HT-29 (cell line): ENCODE measurements around the gene GAA. TPM values are rescaled to one million over a fixed set of nuclear protein-coding genes. Genes with fewer than 3 reads are reported as not detected.

Source experiments
- DNase-seq: peaks from one replicate; pipeline ENCODE4 v3.0.0-alpha.2; 2015; ENCODE audit warnings: low spot score
- total RNA-seq: library from RNA; depleted of rRNA; stranded (reverse); fragments of >200 nt; shearing (Covaris generic); gene quantifications from 2 replicates; pipeline ENCODE4 v1.2.3, GENCODE V29; 2014; rRNA removed

GAA gene
- total RNA-seq = 5.8 and 6.4 TPM in 2 replicates

DNA sequence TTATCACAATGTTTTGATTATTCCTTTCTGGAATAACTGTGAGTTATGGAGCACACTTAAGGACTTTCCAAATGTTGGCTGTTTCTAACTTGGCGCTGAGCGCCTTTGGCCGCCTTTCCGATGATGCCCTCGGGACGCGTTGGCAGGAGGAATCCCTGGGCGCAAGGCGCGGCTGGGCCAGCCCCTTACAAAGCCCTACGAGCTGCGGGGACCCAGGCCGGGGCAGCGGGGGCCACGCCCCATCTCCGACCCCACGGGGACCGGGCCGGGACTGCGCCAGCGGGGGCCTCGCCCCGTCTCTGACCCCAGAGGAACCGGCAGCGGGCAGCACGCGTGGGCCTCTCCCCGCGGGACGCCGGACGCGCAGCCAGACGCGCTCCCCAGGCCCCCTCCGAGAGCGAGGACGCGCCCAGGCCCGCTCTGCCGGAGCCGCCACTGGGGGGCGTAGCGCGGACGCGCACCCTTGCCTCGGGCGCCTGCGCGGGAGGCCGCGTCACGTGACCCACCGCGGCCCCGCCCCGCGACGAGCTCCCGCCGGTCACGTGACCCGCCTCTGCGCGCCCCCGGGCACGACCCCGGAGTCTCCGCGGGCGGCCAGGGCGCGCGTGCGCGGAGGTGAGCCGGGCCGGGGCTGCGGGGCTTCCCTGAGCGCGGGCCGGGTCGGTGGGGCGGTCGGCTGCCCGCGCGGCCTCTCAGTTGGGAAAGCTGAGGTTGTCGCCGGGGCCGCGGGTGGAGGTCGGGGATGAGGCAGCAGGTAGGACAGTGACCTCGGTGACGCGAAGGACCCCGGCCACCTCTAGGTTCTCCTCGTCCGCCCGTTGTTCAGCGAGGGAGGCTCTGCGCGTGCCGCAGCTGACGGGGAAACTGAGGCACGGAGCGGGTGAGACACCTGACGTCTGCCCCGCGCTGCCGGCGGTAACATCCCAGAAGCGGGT, at the start of gene GAA:
GAA (plus strand) TSS at position 571 of the 935 bp plus-strand sequence. CDS start 3,006 bp downstream, outside the sequence.
- DNase-seq = peak; percentile 76

GRCh38 chr17:80051681-80052080, 49.7 kb upstream of the GAA start:
- DNase-seq = no peak

DNA sequence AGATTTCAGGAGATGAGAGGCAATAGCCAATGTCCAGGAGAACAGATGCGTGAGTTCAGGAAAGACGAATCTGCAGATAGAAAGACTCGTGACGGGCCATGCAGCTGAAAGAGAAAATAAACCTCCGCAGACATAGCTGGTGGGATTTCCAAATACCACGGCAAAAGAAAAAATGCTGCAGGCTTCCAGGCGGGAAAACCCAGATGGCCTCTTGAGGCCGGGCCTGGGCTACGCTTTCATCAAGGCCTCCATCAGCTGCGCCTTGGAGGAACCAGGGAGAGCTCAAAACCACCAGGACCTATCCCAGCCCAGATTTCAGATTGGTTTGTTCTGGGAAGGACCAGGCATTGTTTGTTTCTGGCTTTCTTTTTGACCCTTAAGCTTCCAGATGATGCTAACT, 48.3 kb upstream of the GAA start:
- no peak for DNase-seq

- no peak for DNase-seq
Observed at GRCh38 chr17:80055597-80055996, 45.8 kb upstream of the GAA start.

GRCh38 chr17:80058311-80058955, 42.9 kb upstream of the GAA start:
- DNase-seq = no peak

GRCh38 chr17:80060644-80061043, 40.7 kb upstream of the GAA start:
- no peak for DNase-seq

DNA sequence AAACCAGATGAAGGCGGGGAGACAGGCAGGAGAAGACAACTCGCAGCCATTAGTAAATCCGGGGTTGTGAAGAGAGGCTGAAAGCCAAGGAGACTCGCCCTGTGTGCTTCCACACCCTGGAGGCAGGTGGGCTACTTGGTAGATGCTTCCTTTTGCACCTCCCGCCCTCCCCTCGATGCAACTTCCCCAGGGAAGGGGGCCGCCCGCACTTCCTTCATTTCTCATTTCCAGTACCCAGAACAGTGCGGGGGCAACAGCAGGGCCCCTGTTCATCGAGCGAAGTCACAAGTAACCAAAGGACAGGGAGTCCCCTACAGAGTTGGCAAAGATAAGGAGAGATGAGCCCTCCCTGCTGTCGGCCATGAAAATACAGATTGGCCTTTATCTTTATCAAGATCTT, 40.0 kb upstream of the GAA start:
- DNase-seq = no peak

DNA sequence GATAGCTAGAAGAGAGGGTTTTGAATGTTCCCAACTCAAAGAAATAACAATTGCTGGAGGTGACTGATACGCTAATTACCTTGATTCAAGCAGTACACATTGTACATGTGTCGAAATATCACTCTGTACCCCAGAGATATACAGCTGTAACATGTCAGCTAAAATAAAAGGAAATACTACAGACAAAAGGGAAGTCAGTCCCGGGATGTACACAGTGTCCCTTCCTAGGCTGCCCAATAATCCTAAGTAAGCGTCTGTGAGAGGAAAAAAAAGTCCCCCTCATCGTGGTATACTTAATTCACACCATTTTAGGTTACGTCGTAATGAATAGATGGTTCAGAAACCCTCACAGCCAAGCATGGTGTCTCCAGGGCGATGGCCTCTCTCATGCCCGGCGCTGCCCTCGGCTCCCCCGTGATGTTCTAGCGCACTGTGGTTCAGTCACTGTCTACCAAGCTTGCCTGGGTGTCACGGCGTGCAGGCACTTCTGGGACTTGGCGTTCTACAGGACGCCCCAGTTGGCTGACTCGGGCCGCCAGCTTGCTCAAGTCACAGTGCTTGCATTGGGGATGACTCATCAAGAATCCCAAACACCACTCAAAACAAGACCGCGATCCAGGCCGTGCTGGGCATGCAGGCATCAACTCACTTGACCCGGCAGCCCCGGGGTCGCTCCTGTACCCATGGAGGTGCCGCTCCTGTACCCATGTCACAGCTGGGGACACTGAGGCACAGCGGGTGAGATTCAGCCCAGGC, 37.4 kb upstream of the GAA start:
- peak; percentile 61 for DNase-seq

- DNase-seq = no peak
Observed at GRCh38 chr17:80064696-80065095, 36.7 kb upstream of the GAA start.

DNA sequence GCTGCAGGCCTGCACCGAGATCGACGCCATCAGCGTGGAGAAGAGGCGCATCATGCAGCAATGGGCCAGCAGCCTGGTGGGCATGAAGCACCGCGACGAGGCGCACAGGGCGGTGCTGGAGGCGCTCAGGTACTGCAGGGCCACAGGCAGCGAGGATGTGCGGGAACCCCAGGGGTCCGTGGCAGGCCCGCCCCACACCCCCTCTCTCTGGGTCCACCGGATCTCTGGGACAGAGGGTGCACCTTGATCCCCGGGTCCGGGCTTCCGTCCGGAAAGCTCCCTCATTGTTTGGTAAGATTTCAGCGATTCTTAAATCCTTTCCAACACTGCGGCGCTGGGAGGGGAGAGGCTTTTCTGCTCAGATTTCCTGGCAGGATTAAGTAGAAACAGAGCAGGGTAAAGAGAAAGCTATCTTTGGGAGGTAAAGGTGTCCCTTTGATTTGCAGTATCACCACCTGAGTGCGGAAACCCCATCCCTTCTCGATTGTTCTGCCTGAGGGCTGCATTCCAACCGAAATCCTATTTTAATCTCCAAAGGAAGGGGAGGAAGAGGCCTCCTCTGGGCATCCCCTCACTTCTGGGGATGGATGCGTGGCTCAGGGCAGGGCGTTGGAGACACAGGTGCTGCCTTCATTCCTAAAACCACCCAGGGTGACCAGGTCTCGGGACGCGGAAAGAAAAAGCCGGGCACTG, 35.8 kb upstream of the GAA start:
- DNase-seq = no peak

DNA sequence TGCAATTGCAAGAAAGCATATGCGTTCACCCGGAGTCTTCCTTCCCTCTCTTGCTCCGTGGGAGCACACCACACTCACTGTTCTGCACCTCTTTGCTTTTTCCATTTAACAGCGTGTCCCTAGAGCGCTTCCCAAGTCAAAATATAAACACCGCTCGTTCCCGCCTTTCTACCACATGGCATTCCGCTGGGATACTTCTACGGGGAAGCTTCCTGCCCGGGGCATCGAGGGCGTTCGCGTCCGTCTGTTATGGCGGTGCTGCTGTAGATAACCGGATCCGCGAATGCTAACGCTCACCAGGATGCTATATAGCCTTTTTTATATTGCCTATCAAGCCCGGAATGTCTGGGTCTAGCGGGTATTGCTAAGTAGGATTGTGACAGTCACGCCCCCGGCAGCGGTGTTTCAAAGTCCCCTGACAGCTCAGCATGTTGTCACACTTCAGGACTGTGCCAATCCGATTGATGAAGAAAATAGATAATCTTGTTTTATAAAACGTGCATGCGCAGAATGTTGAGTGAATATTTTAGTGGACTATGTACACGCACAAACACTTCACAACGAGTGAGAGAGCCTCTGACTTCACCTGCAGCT, 33.9 kb upstream of the GAA start:
- DNase-seq = no peak

GRCh38 chr17:80068301-80069222, 32.8 kb upstream of the GAA start:
- peak; percentile 27 for DNase-seq

DNA sequence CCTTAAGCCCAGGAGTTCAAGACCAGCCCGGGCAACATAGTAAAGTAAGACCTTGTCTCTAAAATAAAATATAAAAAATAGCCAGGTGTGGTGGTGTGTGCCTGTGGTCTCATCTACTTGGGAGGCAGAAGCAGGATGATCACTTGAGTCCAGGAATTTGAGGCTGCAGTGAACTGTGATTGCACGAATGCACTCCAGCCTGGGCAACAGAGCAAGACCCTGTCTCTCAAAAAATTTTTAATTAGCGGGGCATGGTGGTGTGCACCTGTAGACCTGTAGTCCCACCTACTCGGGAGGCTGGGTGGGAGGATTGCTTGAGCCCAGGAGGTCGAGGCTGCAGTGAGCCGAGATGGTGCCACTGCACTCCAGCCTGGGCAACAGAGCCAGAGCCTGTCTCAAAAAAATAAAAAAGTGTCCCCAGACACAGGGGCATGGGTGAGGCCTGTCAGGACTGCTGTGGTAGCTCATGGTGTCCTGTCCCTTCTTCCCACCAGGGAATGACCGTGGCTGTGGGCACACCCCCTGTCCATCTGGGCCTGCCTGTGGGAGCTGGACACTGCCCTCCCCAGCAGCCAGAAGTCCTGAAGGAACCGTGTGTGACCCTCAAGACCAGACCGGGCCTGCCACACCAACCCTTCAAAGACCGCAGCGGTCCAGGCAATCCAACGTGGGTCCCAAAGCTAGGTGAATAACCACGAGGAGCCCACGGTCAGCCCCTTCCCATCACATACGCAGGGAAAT, 30.8 kb upstream of the GAA start:
- no peak for DNase-seq

DNA sequence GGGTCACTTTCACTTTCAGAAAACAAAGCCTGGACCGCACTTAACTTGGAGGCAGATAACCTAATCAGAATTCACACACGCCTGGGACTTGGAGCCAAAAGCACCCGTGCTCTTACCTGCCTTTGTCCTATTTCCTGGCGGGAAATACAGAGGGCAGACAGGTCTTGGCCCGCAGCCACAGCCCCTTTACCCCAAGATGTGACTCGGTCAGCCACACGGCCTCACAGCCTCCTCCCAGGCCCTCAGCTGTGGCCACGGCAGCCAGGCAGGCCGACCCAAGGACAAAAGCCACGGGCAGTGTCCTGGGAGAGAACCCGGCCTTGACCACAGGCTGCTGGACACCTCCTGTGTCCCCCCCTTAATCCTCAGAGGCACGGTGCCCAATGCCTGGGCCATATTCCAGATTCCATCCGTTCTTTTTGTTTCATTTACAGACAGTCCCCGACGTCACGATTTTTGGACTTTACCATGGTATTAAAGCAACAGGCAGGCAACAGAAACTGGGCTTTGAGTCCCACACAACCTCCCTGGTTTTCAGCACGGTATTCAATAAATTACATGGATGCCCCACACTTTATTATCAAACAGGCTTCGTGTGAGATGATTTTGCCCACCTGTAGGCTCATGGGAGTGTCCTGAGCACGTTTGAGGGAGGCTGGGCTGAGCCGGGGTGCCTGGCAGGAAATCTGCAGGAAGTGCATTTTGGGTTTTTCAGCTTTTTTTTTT, 30.1 kb upstream of the GAA start:
- no peak for DNase-seq

- no peak for DNase-seq
Observed at GRCh38 chr17:80072410-80072809, 29.0 kb upstream of the GAA start.

- DNase-seq = no peak
Observed at GRCh38 chr17:80080081-80080480, 21.3 kb upstream of the GAA start.

- no peak for DNase-seq
Observed at GRCh38 chr17:80081596-80081995, 19.8 kb upstream of the GAA start.

DNA sequence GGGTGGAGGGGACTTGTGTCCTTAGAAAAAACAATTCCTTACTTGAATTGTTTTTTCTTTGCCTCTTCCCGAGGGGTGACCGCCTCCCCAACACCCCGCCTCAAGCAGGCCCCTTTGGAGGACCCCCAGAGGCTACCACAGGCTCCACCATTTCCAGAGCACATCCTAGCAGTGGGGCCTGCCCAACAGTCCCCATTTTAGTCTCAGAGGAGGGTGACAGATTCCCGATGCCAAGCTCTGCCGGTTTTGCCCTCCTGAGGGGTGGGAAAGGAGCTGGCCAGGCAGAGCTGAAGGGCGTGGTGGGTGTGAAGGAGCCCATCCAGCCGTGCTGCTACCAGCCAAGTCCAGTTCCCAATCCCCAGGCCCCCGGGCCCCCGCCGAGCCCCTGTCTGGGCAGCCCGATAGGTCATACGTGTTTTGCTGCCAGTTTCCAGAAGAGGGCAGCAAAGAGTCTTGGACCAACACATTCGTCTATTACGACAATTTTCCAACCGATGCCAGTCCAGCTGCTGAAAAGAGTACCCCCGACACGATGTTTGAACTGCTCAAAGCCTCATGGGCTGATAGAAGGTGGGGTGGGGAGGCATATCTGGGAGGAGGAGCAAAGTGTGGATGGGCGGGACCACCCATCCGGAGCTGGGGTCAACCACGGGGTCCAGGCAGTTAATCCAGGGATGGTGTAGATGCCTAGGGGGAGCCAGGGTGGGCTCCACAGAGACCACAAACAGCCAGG, 18.8 kb upstream of the GAA start:
- DNase-seq = peak; percentile 78
